HEK293 (cell line): ENCODE results near the gene HAND2.

ENCODE experiments used
- CTCF ChIA-PET: fragments of 350-600 bp; formaldehyde crosslinking; extraction: SDS; loops from one replicate; lab custom pipeline; 2021; ENCODE audit warnings: antibody characterized with exemption; lab: Yijun Ruan, JAX
- POLR2A ChIA-PET: fragments of 300-600 bp; formaldehyde crosslinking; extraction: SDS; loops from one replicate; lab custom pipeline; 2020; ENCODE audit warnings: antibody characterized with exemption, inconsistent platforms; lab: Yijun Ruan, JAX
- H3K27ac ChIP-seq: fragments of 200-500 bp; sonication (Bioruptor generic); 2 replicates; pipeline ENCODE4 v1.5.1; 2014; ENCODE audit warnings: low read depth, low read length, control low read depth, inconsistent platforms; ENCODE audit errors: extremely low read depth
- H3K36me3 ChIP-seq, 2 experiments: fragments of 200-500 bp in 1 of 2; sonication (Bioruptor generic) in 1 of 2; 1 replicate in 1 of 2; 2 replicates in 1 of 2; pipeline ENCODE4 v1.5.1; 2014 to 2017; ENCODE audit warnings: inconsistent platforms in 2 of 2, low read length in 2 of 2; ENCODE audit not compliant: control insufficient read depth in 2 of 2, insufficient read depth in 1 of 2
- H3K4me1 ChIP-seq: fragments of 200-500 bp; sonication (Bioruptor generic); 2 replicates; pipeline ENCODE4 v1.5.1; 2014; ENCODE audit warnings: mild to moderate bottlenecking, low read length, inconsistent platforms; ENCODE audit not compliant: control insufficient read depth, insufficient read depth
- H3K4me3 ChIP-seq: 2 replicates; pipeline ENCODE4 v1.5.1; 2011; ENCODE audit warnings: low read depth, mild to moderate bottlenecking, control low read depth, low read length, moderate library complexity
- H3K9me3 ChIP-seq: fragments of 200-500 bp; sonication (Bioruptor generic); 2 replicates; pipeline ENCODE4 v1.5.1; 2014; ENCODE audit warnings: low read depth, low read length, inconsistent platforms; ENCODE audit not compliant: control insufficient read depth, insufficient read depth
- GLI4 ChIP-seq: fragments of 450-650 bp; formaldehyde crosslinking; IDR thresholded peaks from 2 replicates; pipeline ENCODE4 v1.5.1; 2016; ENCODE audit warnings: missing biosample characterization, missing genetic modification characterization
- KLF10 ChIP-seq: fragments of 450-650 bp; IDR thresholded peaks from 2 replicates; pipeline ENCODE4 v1.5.1; 2018; ENCODE audit warnings: missing biosample characterization, mild to moderate bottlenecking, missing genetic modification characterization
- KLF8 ChIP-seq: fragments of 450-650 bp; formaldehyde crosslinking; IDR thresholded peaks from 2 replicates; pipeline ENCODE4 v1.5.1; 2016; ENCODE audit warnings: missing biosample characterization, missing genetic modification characterization
- OSR2 ChIP-seq: fragments of 450-650 bp; formaldehyde crosslinking; IDR thresholded peaks from 2 replicates; pipeline ENCODE4 v1.5.1; 2016; ENCODE audit warnings: missing biosample characterization, missing genetic modification characterization
- PRDM10 ChIP-seq: fragments of 450-650 bp; formaldehyde crosslinking; IDR thresholded peaks from 2 replicates; pipeline ENCODE4 v1.5.1; 2016; ENCODE audit warnings: missing biosample characterization, missing genetic modification characterization
- TSHZ1 ChIP-seq: fragments of 450-650 bp; formaldehyde crosslinking; IDR thresholded peaks from 2 replicates; pipeline ENCODE4 v1.5.1; 2016; ENCODE audit warnings: missing biosample characterization, missing genetic modification characterization, borderline replicate concordance
- ZBTB1 ChIP-seq: fragments of 450-650 bp; formaldehyde crosslinking; IDR thresholded peaks from 2 replicates; pipeline ENCODE4 v1.5.1; 2016; ENCODE audit warnings: missing biosample characterization, missing genetic modification characterization
- ZBTB21 ChIP-seq: fragments of 450-650 bp; formaldehyde crosslinking; IDR thresholded peaks from 2 replicates; pipeline ENCODE4 v1.5.1; 2017; ENCODE audit warnings: missing biosample characterization, missing genetic modification characterization
- ZNF112 ChIP-seq: fragments of 450-650 bp; formaldehyde crosslinking; IDR thresholded peaks from 2 replicates; pipeline ENCODE4 v1.5.0; 2017; ENCODE audit warnings: missing biosample characterization, missing genetic modification characterization
- ZNF140 ChIP-seq: fragments of 450-650 bp; formaldehyde crosslinking; IDR thresholded peaks from 2 replicates; pipeline ENCODE4 v1.5.1; 2016; ENCODE audit warnings: missing biosample characterization, missing genetic modification characterization
- ZNF302 ChIP-seq: fragments of 450-650 bp; formaldehyde crosslinking; IDR thresholded peaks from 2 replicates; pipeline ENCODE4 v1.5.1; 2016; ENCODE audit warnings: missing biosample characterization, missing genetic modification characterization, low read depth
- ZNF311 ChIP-seq: fragments of 450-650 bp; formaldehyde crosslinking; IDR thresholded peaks from 2 replicates; pipeline ENCODE4 v1.5.1; 2017; ENCODE audit warnings: missing biosample characterization, missing genetic modification characterization, borderline replicate concordance
- ZNF335 ChIP-seq: fragments of 450-650 bp; formaldehyde crosslinking; conservative IDR thresholded peaks from 2 replicates; pipeline ENCODE4 v1.5.1; 2016; ENCODE audit warnings: missing biosample characterization, missing genetic modification characterization
- ZNF366 ChIP-seq: fragments of 450-650 bp; formaldehyde crosslinking; conservative IDR thresholded peaks from 2 replicates; pipeline ENCODE4 v1.5.1; 2016; ENCODE audit warnings: missing biosample characterization, missing genetic modification characterization
- ZNF416 ChIP-seq: fragments of 450-650 bp; formaldehyde crosslinking; IDR thresholded peaks from 2 replicates; pipeline ENCODE4 v1.5.1; 2016; ENCODE audit warnings: missing biosample characterization, missing genetic modification characterization
- ZNF514 ChIP-seq: fragments of 450-650 bp; formaldehyde crosslinking; IDR thresholded peaks from 2 replicates; pipeline ENCODE4 v1.5.1; 2016; ENCODE audit warnings: missing biosample characterization, missing genetic modification characterization
- ZNF548 ChIP-seq: fragments of 450-650 bp; formaldehyde crosslinking; IDR thresholded peaks from 2 replicates; pipeline ENCODE4 v1.5.1; 2016; ENCODE audit warnings: missing biosample characterization, missing genetic modification characterization
- ZNF555 ChIP-seq: fragments of 450-650 bp; formaldehyde crosslinking; conservative IDR thresholded peaks from 2 replicates; pipeline ENCODE4 v1.5.1; 2017; ENCODE audit warnings: missing biosample characterization, mild to moderate bottlenecking, missing genetic modification characterization, inconsistent platforms
- ZNF558 ChIP-seq: fragments of 450-650 bp; formaldehyde crosslinking; IDR thresholded peaks from 2 replicates; pipeline ENCODE4 v1.5.1; 2016; ENCODE audit warnings: missing biosample characterization, missing genetic modification characterization
- ZNF561 ChIP-seq: fragments of 450-650 bp; IDR thresholded peaks from 2 replicates; pipeline ENCODE4 v1.5.1; 2018; ENCODE audit warnings: missing biosample characterization, missing genetic modification characterization, borderline replicate concordance
- ZNF585B ChIP-seq: fragments of 450-650 bp; formaldehyde crosslinking; IDR thresholded peaks from 2 replicates; pipeline ENCODE4 v1.5.1; 2016; ENCODE audit warnings: missing biosample characterization, missing genetic modification characterization
- ZNF596 ChIP-seq: fragments of 450-650 bp; IDR thresholded peaks from 2 replicates; pipeline ENCODE4 v1.5.0; 2018; ENCODE audit warnings: missing biosample characterization, mild to moderate bottlenecking, missing genetic modification characterization, moderate library complexity
- ZNF629 ChIP-seq: fragments of 450-650 bp; formaldehyde crosslinking; IDR thresholded peaks from 2 replicates; pipeline ENCODE4 v1.5.1; 2017; ENCODE audit warnings: missing biosample characterization, missing genetic modification characterization
- ZNF658 ChIP-seq: fragments of 450-650 bp; formaldehyde crosslinking; IDR thresholded peaks from 2 replicates; pipeline ENCODE4; 2016; ENCODE audit warnings: missing biosample characterization, missing genetic modification characterization
- ZNF792 ChIP-seq: fragments of 450-650 bp; formaldehyde crosslinking; IDR thresholded peaks from 2 replicates; pipeline ENCODE4 v1.5.1; 2016; ENCODE audit warnings: missing biosample characterization, missing genetic modification characterization
- TF ChIP-seq, protein P1 (sequence below): fragments of 450-650 bp; formaldehyde crosslinking; IDR thresholded peaks from 2 replicates; pipeline ENCODE4; 2016; ENCODE audit warnings: missing biosample characterization, missing genetic modification characterization
- TF ChIP-seq, protein P2 (sequence below): fragments of 450-650 bp; formaldehyde crosslinking; IDR thresholded peaks from 2 replicates; pipeline ENCODE4 v1.5.1; 2016; ENCODE audit warnings: missing biosample characterization, missing genetic modification characterization

Gene HAND2

GRCh38 chr4:173482330-173482931, 47.6 kb downstream of the HAND2 start:
- H3K4me3 ChIP-seq, result no peak overlapping the region
- CTCF ChIA-PET, result no interaction called here

DNA sequence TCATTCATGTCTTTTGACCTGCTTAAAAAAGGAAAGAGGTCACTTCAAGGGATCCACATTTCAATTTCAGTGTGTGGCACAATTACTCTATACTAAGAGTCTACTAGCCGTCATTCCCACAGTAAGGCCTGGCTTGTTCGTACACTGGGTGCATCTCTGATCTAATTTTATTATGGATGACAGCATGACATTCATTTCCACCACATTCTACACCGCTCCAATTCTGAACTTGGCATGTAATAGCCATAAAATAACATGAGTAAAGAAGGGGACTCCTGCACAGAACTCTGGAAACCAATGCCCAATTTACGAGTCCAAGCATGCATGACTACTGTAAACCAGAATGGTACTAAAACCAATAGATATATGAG, 51.1 kb downstream of the HAND2 start:
- no peaks in the 10 kb centered on the region for H3K9me3 ChIP-seq
- H3K36me3 ChIP-seq, result no peaks in the 10 kb centered on the region
- POLR2A ChIA-PET, result no interaction called here
- H3K4me1 ChIP-seq, result no peaks in the 10 kb centered on the region
- no peak overlapping the region for H3K4me3 ChIP-seq
- TF ChIP-seq ZNF555 (tag by site-specific recombination) (no peak), ZNF629 (no peak), ZNF792 (no peak), PRDM10 (no peak), ZNF514 (tag by site-specific recombination) (no peak), ZNF558 (tag by site-specific recombination) (no peak), ZNF302 (tag by site-specific recombination) (no peak), ZNF366 (tag by site-specific recombination) (no peak), ZNF658 (no peak), ZNF311 (no peak), ZBTB21 (tag by site-specific recombination) (no peak), TSHZ1 (tag by site-specific recombination) (no peak), ZNF585B (tag by site-specific recombination) (no peak), ZNF561 (tag by site-specific recombination) (no peak), OSR2 (tag by site-specific recombination) (no peak), ZNF548 (tag by site-specific recombination) (no peak), ZNF416 (tag by site-specific recombination) (no peak), KLF8 (tag by site-specific recombination) (no peak)
- TF ChIP-seq, protein P1, sequence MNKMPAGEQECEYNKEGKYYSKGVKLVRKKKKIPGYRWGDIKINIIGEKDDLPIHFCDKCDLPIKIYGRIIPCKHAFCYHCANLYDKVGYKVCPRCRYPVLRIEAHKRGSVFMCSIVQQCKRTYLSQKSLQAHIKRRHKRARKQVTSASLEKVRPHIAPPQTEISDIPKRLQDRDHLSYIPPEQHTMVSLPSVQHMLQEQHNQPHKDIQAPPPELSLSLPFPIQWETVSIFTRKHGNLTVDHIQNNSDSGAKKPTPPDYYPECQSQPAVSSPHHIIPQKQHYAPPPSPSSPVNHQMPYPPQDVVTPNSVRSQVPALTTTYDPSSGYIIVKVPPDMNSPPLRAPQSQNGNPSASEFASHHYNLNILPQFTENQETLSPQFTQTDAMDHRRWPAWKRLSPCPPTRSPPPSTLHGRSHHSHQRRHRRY (tag by site-specific recombination), result no peak
- TF ChIP-seq, protein P2, sequence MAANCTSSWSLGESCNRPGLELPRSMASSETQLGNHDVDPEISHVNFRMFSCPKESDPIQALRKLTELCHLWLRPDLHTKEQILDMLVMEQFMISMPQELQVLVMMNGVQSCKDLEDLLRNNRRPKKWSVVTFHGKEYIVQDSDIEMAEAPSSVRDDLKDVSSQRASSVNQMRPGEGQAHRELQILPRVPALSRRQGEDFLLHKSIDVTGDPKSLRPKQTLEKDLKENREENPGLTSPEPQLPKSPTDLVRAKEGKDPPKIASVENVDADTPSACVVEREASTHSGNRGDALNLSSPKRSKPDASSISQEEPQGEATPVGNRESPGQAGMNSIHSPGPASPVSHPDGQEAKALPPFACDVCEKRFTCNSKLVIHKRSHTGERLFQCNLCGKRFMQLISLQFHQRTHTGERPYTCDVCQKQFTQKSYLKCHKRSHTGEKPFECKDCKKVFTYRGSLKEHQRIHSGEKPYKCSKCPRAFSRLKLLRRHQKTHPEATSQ (tag by site-specific recombination), result no peak
- CTCF ChIA-PET, result no interaction called here
- no peak overlapping the region for H3K27ac ChIP-seq

More at GRCh38 chr4:173482330-173482931, 47.6 kb downstream of the HAND2 start:
- TF ChIP-seq ZNF140 (tag by site-specific recombination), result no peak
- TF ChIP-seq ZNF311, result no peak
- no peak for TF ChIP-seq KLF10 (tag by site-specific recombination)
- TF ChIP-seq ZNF112 (tag by site-specific recombination), result no peak
- TF ChIP-seq ZNF335 (tag by site-specific recombination), result no peak
- TF ChIP-seq ZBTB1, result no peak
- no peak for TF ChIP-seq ZNF596 (tag by site-specific recombination)
- TF ChIP-seq GLI4 (tag by site-specific recombination), result no peak
- POLR2A ChIA-PET, result no interaction called here
- Histone ChIP-seq H3K36me3 (no peaks in the 10 kb centered on the region), H3K9me3 (no peaks in the 10 kb centered on the region), H3K27ac (no peak overlapping the region), H3K4me1 (no peaks in the 10 kb centered on the region)
